GM18858 (cell line): Measurements from ENCODE around the gene SH2D1A.
"Not testable (repeated sequence)": the region's sequence is repeated elsewhere in the genome, so short reads cannot be mapped to it uniquely, and the experiment has no call there.

Experiments used
- ATAC-seq: cut with Tn5 transposase; IDR thresholded peaks from one replicate; pipeline ENCODE4 v1.9.1; 2021; ENCODE audit not compliant: unreplicated experiment

SH2D1A gene

GRCh38 chrX:124346117-124346876 is at the start of gene SH2D1A:
Gene SH2D1A, plus strand, starts transcription at chrX:124346563. Its CDS starts 80 bp downstream, at chrX:124346643.
- ATAC-seq, result no peak

DNA sequence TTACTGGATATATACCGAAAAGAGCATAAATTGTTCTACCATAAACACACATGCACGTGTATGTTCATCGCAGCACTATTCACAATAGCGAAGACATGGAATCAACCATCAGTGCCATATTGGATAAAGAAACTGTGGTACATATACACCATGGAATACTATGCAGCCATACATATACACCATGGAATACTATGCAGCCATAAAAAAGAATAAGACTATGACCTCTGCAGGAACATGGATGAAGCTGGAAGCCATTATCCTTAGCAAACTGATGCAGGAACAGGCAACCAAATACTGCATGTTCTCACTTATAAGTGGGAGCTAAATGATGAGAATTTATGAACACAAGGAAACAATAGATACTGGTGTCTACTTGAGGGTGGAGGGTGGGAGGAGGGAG is 47.0 kb upstream of the SH2D1A start:
- ATAC-seq, result not testable (repeated sequence)

GRCh38 chrX:124300405-124300804 is 46.0 kb upstream of the SH2D1A start:
- peak; percentile 62 for ATAC-seq

DNA sequence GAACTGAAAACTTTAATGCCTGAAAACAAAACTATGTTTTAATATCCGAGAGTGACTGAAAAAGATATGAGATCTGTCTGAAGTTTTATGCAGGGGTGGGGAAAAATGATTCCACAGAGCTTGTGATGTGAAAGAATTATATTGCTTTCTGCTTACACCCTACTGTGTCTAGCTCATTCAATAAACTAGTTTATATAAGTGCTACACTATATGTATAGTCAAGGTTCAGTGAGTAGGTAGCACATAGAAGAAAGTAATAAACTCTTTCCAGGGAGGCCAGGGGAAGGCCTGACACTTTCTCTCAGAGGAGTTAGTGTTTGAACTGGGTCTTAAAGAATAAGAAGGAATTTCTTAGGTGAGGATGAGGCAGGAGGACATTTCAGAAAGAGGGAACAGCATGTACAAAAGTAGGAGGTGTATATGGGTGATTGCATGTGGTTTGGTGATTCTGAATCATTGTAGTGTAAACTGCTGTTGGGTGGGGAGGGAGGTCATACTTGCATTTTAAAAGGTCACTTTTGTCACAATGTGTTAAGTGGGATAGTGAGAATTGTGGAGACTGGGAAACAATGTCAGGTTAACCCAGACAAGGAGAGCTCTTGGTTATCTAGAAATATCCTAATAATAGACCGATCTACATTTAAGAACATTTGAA is 39.0 kb upstream of the SH2D1A start:
- no peak for ATAC-seq

- ATAC-seq, result no peak
These were observed 20.6 kb upstream of the SH2D1A start for GRCh38 chrX:124325732-124326131.

DNA sequence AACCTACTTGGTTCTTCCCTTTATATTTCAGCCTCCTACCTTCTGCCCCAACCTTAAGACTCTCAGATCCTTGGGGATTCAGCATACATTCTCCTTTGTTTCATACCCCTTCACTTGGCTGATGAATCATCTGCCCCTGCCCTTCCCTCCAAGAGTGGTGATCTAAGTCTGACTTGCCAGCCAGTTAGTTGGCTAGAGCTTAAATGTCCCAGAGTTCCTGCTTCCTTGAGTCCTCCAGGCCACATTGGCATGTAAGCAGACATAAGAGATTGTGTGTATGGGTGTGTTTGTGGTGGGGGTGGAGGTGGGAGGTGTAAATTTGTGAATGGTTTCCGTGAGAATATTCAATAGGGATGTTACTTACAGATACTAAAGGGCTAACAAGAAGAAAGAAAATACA is 17.6 kb upstream of the SH2D1A start:
- ATAC-seq, result no peak

DNA sequence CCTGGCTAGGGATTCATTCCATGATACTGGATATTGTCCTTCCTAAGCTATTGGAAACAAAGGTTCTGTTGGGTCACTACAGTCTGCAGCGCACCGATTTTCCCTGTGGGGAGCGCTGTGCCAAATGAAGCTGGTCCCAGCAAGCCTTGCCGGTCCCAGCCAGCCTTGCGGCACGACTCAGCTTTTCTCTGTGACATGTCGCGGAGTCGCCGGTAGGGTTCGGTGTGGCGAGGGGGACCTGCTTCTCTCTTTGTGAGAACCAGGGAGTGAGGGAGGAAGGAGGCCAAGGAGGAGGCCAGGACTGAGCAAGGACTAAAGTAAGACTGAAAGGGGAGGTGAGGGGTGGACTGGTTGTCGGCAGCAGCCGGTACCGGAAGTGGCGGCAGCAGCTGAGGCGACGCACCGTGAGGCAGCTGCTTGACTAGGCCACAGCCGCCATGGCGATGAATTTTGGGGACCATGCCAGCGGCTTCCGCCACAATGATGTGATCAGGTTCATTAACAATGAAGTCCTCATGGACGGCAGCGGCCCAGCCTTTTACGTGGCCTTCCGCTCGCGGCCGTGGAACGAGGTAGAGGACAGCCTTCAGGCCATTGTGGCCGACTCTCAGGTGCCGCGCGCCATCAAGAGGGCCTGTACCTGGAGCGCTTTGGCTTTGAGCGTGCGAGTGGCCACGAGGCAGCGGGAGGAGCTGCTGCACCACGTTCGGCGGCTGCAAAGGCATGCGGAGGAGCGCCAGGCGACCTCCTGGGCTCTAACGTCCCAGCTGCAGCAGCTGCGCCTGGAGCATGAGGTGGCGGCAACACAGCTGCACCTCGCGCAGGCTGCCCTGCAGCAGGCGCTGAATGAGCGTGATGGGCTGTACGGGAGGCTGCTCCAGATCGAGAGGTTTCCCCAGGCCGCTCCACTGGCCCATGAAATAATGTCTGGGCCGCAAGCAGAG is 13.6 kb upstream of the SH2D1A start, which contains the start of gene TEX13D:
TEX13D (plus strand) TSS at position 180 of the 944 bp plus-strand sequence; CDS start at position 438, 258 bp downstream.
- no peak for ATAC-seq

- ATAC-seq, result no peak
These were observed 12.5 kb upstream of the SH2D1A start for GRCh38 chrX:124333862-124334261.

- not testable (repeated sequence) for ATAC-seq
These were observed 11.8 kb upstream of the SH2D1A start for GRCh38 chrX:124334555-124334954.

DNA sequence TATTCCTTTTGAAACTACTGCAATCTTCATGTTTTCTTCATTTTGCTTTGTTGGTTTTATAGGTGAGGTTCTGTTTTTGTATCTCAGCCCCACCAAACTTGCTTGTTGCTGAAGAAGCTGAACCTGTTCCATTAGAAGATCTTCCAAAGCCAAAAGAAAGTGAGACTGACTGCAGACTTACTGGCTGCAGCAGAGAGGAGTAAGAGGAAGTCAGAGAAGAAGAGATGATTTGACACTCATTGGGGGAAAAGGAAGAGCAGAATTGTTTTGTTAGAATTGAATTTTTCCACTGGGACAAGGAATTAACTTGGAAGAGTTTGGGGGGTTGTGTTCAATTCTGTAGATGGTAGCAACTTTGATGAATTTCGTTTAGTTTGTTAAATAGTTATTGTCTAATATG is 10.8 kb upstream of the SH2D1A start:
- ATAC-seq, result no peak

DNA sequence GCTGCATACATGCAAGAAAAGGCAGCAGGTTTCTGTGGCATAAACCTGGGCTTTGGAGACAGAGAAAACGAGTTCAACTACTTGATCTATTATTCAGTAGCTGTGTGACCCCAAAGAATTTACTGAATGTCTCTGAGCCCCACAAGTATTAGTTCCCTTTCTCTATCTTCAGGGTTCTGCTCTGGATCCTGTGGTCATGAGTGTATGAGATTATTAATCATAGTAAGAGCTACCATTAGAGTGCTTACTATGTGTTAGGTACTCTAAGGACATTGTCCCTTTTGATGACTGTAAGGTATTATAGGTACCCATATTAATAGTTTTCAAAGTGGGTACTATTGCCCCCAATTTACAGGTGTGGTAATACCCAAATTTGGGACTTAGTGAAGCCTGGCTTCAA is 8.4 kb upstream of the SH2D1A start:
- ATAC-seq, result no peak

- no peak for ATAC-seq
These were observed 7.4 kb upstream of the SH2D1A start for GRCh38 chrX:124338733-124339514.

DNA sequence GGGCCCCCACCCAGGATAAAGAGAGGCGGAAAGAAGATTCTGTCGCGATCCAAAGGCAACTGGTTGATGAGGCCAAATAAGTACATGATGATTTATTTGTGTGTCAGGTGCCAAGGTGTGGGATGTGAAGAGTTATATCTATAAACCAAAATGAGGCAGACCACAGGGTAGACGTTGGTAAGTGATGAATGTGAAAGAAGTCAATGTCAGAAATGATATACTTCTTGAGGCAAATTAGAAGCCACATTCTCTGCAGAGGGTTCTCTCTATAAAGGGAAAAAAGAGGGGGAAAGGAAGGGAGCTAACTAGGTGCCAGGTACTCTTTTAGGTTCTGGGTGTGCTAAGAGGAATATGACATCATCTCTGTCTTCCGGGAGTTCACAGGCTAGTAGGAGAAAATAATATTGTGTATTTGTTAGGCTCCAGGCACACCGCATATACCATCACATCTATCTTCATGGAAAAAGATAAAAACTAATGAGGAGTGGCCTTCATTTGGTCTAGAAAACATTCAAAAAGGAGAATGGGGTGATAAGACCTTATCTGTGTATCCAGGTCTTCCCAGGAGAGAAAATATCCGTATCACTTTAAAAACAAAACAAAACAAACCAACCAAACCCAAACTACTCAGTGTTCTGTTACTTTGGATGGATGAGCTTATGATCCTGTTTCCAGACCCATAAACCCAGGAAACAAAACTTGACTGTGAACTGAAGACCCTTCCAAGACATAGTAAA is 4.8 kb upstream of the SH2D1A start:
- ATAC-seq, result no peak

DNA sequence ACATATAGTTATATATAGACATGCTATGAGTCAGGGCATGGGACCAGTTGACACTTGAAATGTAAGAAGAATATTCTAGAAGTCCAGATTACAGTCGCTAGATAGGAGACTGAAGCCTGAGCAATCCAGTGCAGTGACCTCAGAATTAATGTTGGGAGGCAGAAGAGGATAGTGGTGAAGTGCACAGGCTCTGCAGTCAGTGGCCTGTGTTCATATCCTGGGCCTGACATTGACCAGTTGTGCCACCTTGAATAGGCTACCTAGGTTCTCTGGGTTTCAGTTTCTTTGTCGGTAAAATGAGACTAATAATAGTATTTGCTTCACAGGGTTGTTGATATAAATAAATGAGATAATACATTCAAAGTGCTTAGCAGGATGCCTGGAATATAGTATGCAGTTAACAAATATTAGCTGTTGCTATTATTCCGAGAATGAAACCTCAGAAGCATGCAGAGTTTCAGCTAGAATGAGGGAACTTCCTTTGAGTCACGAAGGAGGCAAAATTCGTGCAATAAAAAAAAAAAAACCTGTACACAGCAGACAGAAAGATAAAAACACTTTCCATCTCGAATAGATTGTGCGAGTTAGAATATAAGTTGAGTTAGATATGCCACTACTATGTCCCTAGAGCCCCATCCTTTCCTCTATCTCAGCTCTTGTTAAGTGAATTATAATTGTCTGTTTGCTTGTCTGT is 4.0 kb upstream of the SH2D1A start:
- no peak for ATAC-seq

GRCh38 chrX:124343016-124343415 is 3.3 kb upstream of the SH2D1A start:
- ATAC-seq, result no peak

GRCh38 chrX:124344246-124344645 is 2.1 kb upstream of the SH2D1A start:
- no peak for ATAC-seq

GRCh38 chrX:124346877-124347241 is 496 bp downstream of the SH2D1A start:
- no peak for ATAC-seq

- ATAC-seq, result no peak
These were observed 879 bp downstream of the SH2D1A start for GRCh38 chrX:124347242-124347641.

GRCh38 chrX:124348182-124348581 is 1.8 kb downstream of the SH2D1A start:
- ATAC-seq, result no peak
